Ectodermal cell (in vitro differentiated cells): ENCODE data around the gene RPTOR.

Experiments
- H3K27ac ChIP-seq: 2 replicates; pipeline ENCODE4 v1.7.0; 2013; ENCODE audit warnings: mild to moderate bottlenecking, low read depth, low read length; ENCODE audit not compliant: insufficient read depth, poor library complexity, severe bottlenecking
- H3K27me3 ChIP-seq: 2 replicates; pipeline ENCODE4 v1.7.0; 2013; ENCODE audit warnings: mild to moderate bottlenecking, low read length; ENCODE audit not compliant: insufficient read depth, control insufficient read depth, poor library complexity, severe bottlenecking
- H3K36me3 ChIP-seq: one replicate; pipeline ENCODE4 v1.7.0; 2013; ENCODE audit warnings: low read length; ENCODE audit not compliant: control insufficient read depth, insufficient read depth
- H3K4me1 ChIP-seq: one replicate; pipeline ENCODE4 v1.7.0; 2013; ENCODE audit warnings: low read length; ENCODE audit not compliant: control insufficient read depth, insufficient read depth
- H3K4me3 ChIP-seq: 2 replicates; pipeline ENCODE4 v1.7.0; 2013; ENCODE audit warnings: low read depth, low read length, control low read depth; ENCODE audit not compliant: insufficient read depth
- H3K9me3 ChIP-seq: 2 replicates; pipeline ENCODE4 v1.7.0; 2013; ENCODE audit warnings: mild to moderate bottlenecking, low read length, moderate library complexity; ENCODE audit not compliant: control insufficient read depth
- WGBS, 2 experiments: methylation state at CpG; one replicate each; pipeline ENCODE4 v1.1.7; 2013; ENCODE audit warnings: missing lambda C conversion rate in 2 of 2; 5-methylcytosine and 5-hydroxymethylcytosine counted together

RPTOR gene

DNA sequence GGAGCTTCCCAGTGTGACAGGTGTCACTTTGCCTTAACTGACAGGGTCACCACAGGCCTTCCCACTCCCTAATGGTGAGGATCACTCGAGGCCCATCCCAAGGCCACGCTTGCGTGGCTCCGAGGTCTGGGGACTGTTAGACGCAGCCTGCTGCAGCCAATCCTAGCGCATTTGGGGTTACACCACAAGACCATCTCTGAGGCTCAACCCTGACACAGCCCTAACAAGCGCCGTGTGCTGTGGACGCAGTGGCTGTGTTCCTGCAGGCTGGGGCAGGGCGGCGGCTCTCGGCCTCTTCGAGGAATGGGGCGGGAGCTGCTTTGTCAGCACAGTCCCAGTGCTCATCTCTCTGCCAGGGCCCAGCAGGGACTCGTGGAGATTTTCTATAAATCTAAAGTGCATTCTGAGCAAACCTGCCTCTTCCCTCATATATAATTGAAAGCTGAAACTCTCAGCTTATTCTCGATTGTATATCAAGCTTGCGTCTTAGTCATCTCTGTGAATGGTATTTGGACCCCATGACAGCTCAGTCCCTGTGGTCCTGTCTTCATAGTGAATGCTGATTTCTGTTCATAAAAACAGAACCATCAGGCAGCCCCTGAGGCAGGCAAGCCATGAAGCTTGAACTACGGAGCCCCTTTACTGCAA, 381.2 kb downstream of the RPTOR start:
- Histone ChIP-seq H3K27me3 (peaks cover 43% of the 10 kb centered on the region), H3K4me1 (peaks cover 25% of the 10 kb centered on the region), H3K9me3 (no peaks in the 10 kb centered on the region), H3K36me3 (no peaks in the 10 kb centered on the region), H3K4me3 (no peak overlapping the region), H3K27ac (no peak overlapping the region)
- WGBS, 2 experiments = 91 to 92% methylated on average over 18 of the region's 18 CpGs

DNA sequence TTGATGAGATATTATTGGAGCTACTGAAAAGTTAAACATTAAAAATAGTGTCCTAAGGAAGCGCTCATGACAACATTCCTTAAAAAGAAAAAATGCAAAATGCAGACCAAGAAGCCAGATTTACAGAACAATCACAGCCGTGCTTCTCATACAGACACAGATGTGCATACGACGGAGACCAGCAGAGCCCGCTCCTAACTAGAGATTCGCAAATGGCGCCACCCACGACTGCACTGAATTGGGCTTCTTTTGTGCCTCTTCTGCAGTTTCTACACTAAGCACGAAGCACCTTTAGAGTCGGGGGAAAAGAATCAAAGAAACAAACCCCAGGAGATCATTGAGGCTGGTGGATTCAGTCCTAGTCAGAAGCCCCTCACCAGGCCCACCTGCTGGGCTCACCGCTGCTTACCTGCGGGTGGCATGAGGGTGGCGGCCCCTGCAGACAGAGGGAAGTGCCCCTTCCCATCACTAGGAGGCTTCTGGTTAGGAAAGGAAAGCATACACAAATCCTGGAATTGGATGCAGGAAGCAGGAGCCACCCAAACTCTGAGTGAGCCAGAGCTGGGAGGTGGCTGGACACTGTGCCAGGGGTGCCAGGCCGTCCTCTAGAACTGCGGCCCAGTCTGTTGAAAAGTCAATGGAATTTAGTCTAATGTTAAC, 382.1 kb downstream of the RPTOR start:
- Histone ChIP-seq H3K4me3 (no peak overlapping the region), H3K4me1 (peaks cover 32% of the 10 kb centered on the region), H3K27ac (no peak overlapping the region), H3K27me3 (peaks cover 43% of the 10 kb centered on the region), H3K36me3 (no peaks in the 10 kb centered on the region), H3K9me3 (no peaks in the 10 kb centered on the region)
- 43 to 49% methylated on average over 15 of the region's 15 CpGs for WGBS, 2 experiments

- Histone ChIP-seq H3K4me3 (no peak overlapping the region), H3K36me3 (no peaks in the 10 kb centered on the region), H3K27me3 (peaks cover 50% of the 10 kb centered on the region), H3K9me3 (no peaks in the 10 kb centered on the region), H3K27ac (no peak overlapping the region), H3K4me1 (peaks cover 38% of the 10 kb centered on the region)
- 14 to 15% methylated on average over 11 of the region's 11 CpGs for WGBS, 2 experiments
Observed at GRCh38 chr17:80927791-80928216, 383.2 kb downstream of the RPTOR start.

DNA sequence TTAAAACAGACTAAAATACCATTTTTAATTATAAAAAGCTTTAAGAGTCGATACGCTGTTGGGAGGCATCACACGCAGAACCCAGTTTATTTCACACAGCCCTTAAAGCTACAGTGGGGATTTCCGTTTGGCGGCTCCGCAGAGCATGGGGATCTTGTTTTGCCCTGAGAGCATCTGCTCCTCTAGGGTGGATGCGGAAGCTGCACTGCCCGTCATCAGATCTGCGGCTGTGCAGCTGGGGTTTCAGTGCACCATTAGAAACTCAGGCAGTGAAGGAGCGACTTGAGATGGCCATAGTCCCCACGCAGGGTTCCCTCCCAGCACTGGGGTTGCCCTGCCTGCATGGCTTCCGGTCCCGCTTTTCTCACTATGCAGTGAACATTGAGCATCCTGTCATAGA, 384.8 kb downstream of the RPTOR start:
- no peak overlapping the region for H3K27ac ChIP-seq
- peaks cover 60% of the 10 kb centered on the region for H3K27me3 ChIP-seq
- no peaks in the 10 kb centered on the region for H3K36me3 ChIP-seq
- H3K9me3 ChIP-seq = no peaks in the 10 kb centered on the region
- WGBS, 2 experiments = 93 to 94% methylated on average over 13 of the region's 13 CpGs
- H3K4me1 ChIP-seq = peaks cover 38% of the 10 kb centered on the region
- no peak overlapping the region for H3K4me3 ChIP-seq

GRCh38 chr17:80930335-80931279, 386.0 kb downstream of the RPTOR start:
- peaks cover 38% of the 10 kb centered on the region for H3K4me1 ChIP-seq
- peaks cover 53% of the 10 kb centered on the region for H3K27me3 ChIP-seq
- no peaks in the 10 kb centered on the region for H3K36me3 ChIP-seq
- WGBS, 2 experiments = 93 to 97% methylated on average over 16 of the region's 16 CpGs
- H3K9me3 ChIP-seq = no peaks in the 10 kb centered on the region
- H3K27ac ChIP-seq = no peak overlapping the region
- H3K4me3 ChIP-seq = no peak overlapping the region

DNA sequence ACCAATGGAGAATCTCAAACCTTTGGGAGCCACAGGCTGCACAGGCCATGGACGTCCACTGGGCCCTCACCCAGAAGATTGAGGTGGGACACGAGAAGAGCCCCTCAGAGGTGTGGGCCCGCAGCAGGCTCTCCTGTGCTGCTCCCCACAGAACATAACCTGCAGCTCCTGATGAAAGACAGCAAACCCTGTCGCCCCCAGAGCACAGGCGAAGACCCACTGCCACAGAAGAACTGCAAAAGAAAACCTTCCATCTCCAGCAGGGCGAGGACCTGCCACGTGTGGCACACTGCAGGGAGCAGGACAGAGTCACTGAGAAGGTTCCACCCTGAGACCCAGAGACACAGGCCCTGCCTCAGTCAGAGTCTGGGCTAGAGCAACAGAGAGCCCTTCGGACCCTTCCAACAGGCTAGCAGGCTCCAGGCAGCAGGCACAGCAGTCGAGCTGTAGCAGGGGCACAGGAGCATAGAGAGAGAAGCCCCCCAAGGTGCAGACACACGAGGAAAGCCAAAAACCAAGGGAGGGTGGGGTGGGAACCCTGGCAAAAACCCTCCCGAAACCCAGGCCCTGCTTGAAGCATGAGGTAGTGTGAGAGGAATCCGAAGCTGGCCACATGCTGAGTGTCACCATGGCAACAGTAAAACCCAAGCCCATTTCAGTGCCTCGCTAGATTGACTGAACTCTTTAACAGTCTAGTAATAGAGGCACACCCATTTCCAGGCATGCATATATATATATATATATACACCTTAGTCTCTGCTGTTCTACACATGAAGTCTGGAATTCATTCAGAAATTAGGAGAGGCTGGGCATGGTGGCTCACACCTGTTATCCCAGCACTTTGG, 387.0 kb downstream of the RPTOR start:
- Histone ChIP-seq H3K27ac (no peak overlapping the region), H3K9me3 (no peaks in the 10 kb centered on the region), H3K27me3 (peaks cover 60% of the 10 kb centered on the region), H3K4me1 (peaks cover 29% of the 10 kb centered on the region), H3K4me3 (no peak overlapping the region), H3K36me3 (no peaks in the 10 kb centered on the region)
- 49 to 51% methylated on average over 13 of the region's 13 CpGs for WGBS, 2 experiments

DNA sequence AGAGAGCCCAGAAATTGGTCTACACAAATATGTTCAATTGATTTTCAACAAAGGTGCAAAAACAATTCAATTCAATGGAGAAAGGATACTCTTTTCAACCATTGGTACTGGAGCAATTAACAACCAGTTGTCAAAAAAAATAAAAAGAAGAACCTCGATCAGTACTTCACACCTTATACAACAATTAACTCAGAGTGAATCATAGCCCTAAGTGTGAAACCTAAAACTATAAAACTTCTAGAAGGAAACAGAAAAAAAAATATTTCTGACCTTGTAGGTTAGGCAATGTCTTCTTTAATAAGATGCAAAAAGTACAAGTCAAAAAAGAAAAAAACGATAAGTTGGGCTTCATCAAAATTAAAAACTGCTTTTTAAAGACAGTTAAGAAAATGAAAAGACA, 390.9 kb downstream of the RPTOR start:
- peaks cover 29% of the 10 kb centered on the region for H3K27me3 ChIP-seq
- WGBS, 2 experiments = 91 to 96% methylated on average over 2 of the region's 2 CpGs
- H3K36me3 ChIP-seq = no peaks in the 10 kb centered on the region
- no peak overlapping the region for H3K27ac ChIP-seq
- H3K4me3 ChIP-seq = no peak overlapping the region
- no peaks in the 10 kb centered on the region for H3K9me3 ChIP-seq
- peaks cover 33% of the 10 kb centered on the region for H3K4me1 ChIP-seq

DNA sequence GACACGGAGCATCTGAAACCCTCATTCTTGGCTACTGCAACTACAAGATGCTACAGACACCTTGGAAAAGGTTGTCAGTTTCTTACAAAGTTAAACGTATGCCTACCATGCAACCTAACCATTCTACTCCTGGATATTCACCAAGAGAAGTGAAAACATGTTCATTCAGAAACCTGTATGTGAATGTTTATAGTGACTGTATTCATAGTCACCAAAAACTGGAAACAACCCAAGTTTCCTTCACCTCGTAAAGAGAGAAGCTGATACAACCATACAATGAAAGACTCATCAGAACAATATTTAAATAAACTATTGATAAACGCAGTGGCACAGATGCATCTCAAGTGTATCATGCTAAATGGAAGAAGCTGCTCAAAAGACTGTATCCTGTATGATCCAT, 391.6 kb downstream of the RPTOR start:
- Histone ChIP-seq H3K36me3 (no peaks in the 10 kb centered on the region), H3K27ac (no peak overlapping the region), H3K27me3 (peaks cover 29% of the 10 kb centered on the region), H3K9me3 (no peaks in the 10 kb centered on the region), H3K4me1 (peaks cover 32% of the 10 kb centered on the region), H3K4me3 (no peak overlapping the region)
- WGBS, 2 experiments = 89 to 95% methylated on average over 3 to 4 of the region's 4 CpGs

- 85 to 89% methylated on average over 12 of the region's 12 CpGs for WGBS, 2 experiments
- no peak overlapping the region for H3K4me3 ChIP-seq
- peaks cover 29% of the 10 kb centered on the region for H3K27me3 ChIP-seq
- no peaks in the 10 kb centered on the region for H3K36me3 ChIP-seq
- H3K9me3 ChIP-seq = no peaks in the 10 kb centered on the region
- peaks cover 27% of the 10 kb centered on the region for H3K4me1 ChIP-seq
- no peak overlapping the region for H3K27ac ChIP-seq
Observed at GRCh38 chr17:80936723-80937122, 392.1 kb downstream of the RPTOR start.
